Right renal cortex interstitium (tissue), 3 donors: Measurements from ENCODE around the gene SLC44A4. TPM values are rescaled to one million over a fixed set of nuclear protein-coding genes. Genes with fewer than 3 reads are reported as not detected.
A peak's percentile ranks its signal among the peaks of the same experiment; 100 is the strongest.
"Not testable (repeated sequence)": the region's sequence is repeated elsewhere in the genome, so short reads cannot be mapped to it uniquely, and the experiment has no call there.

Source experiments
- DNase-seq, 3 donors: peaks; one replicate each; pipeline ENCODE4 v3.0.0-alpha.2; 2013; ENCODE audit warnings: low read depth in 3 of 3, low spot score in 2 of 3
- polyA plus RNA-seq, 3 donors: library from polyadenylated mRNA; unstranded; fragments of 120-200 nt; gene quantifications; one replicate each; pipeline ENCODE4 v1.2.1, GENCODE V29; 2013; ENCODE audit not compliant: insufficient read length in 3 of 3

Gene SLC44A4
- polyA plus RNA-seq, 3 donors, result 34.7 to 45.8 (median 43.8) TPM

DNA sequence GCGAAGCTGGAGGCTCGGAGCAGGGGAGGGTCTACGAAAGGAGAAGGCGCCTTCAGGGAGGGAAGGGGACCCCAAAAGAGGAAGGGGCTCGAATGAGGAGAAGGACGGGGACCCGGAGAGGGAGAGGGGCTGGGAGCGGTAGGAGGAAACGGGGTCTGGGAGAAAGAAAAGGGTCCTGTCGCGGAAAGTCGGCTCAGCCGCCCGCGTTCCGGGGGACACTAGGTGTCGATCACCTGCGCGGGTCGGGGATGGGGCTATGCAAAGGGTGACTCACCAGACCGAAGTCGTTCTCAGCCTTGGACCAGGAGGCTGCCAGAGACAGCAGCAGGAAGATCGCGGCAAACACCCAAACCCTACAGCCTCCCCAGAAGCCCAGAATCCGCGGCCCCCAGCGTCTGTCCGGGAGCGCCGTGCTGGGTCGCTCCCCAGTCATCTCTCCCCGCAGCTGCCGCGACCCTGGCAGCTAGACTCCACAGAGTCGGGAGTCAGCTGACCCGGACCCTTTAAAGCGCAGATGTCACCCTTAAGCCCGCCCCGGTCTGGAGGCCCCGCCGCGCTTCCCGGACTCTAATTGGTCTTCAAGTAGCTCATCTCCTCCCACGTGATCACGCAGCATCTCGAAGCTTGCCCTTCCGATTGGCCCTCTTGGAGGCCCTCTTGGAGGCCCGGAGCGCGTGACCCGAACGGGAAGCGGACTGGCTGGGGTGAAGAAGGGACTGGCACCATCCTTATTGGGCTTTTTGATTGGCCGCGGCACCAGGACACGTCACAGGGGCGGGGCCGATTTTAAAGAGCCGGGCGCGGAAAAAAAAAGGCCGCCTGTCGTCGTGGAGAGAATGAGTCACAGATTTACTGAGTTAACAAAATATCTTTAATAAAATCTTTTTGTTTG, 16.2 kb downstream of the SLC44A4 start, which contains the start of gene NEU1:
TSS of gene NEU1 (minus strand) at position 478 of the 892 bp plus-strand sequence. CDS start at position 433, 45 bp downstream.
- peak; percentile 97 to 99 (median 98) for DNase-seq

DNA sequence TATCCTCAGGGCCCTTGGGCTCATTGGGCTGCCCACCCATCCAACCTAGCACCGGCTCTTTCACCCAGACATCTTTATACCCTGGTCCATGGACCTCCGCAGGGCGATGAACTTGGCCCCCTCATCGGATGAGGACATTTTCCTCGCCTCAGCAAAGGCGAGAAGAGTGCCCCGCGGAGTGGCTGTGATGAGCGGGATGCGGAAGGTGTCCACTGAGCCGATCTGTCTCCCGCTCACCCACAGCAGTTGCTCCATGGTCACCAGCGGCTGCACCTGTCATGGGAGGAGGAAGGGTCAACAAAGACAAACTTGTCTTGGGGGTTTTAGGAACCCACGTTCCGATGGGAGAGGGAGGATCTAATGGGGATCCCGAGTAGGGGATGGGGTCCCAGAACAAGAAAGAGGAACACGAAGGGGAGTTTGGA, 16.9 kb downstream of the SLC44A4 start:
- DNase-seq, result no peak

DNA sequence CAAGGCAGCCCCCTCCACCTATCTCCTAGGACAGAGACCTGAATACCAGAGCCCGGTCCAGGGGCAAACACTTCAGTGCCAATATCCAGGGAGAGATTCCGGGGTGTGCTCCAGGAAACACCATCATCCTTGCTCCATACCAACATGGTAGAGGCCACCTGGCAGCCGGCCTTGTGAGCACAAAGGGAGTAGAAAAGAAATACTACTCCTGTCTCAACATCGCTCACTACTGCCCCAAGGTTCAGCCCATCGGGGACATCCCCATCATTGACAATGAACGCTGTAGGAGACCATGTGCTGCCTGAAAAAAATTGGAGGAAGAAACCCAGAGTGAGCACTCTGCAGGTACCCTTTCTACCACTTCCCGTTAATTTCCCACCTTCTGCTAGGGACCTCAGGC, 17.6 kb downstream of the SLC44A4 start:
- DNase-seq, result no peak

DNA sequence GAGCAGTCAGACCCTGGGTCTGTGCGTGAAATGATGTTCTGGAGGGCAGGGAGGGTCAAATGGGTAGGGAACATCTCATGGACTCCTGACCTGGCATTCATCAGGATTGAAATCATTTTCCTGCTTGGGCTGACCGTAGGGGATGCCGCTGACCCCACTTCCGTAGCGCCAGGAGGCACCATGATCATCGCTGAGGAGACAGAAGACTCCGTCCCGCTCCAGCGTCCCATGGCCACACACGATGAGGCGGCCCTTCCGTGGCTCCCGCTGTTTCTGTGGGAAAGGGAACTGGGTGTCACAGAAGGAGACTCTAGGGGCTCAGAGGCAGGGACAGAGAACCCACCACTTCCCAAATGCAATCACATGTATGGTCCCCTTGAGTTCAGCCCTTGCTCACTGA, 18.4 kb downstream of the SLC44A4 start:
- no peak for DNase-seq

DNA sequence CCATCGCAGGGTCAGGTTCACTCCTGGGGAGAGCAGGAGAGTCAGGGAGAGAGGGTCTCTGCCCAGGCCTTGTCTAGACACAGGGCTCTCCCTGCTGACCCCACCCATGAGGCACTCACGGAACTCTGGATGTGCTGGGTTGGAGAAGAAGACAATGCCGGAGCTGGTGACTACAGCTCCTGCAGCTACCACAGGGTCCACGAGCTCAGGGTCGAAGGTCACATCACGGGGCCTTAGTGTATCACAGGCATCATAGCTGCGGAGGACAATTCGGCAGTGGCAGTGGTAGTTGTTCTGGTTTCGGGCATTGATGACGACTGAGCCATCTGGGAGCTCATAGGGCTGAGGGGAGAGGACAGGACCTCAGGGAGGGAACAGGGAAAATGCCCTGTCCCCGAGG, 18.9 kb downstream of the SLC44A4 start:
- no peak for DNase-seq

DNA sequence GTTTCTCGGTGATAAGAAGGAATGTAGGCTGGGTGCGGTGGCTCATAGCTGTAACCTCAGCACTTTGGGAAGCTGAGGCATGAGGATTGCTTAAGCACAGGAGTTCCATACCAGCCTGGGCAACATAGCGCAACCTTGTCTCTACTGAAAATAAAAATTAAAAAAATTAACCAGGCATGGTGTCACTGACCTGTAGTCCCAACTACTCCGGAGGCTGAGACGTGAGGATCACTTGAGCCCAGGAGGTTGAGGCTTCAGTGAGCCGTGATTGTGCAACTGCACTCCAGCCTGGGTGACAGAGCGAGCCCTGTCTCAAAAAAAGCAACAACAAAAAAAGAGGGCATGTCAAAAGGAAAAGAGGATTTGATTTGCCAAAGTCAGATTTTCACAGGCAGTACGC, 20.1 kb downstream of the SLC44A4 start:
- DNase-seq, result no peak

DNA sequence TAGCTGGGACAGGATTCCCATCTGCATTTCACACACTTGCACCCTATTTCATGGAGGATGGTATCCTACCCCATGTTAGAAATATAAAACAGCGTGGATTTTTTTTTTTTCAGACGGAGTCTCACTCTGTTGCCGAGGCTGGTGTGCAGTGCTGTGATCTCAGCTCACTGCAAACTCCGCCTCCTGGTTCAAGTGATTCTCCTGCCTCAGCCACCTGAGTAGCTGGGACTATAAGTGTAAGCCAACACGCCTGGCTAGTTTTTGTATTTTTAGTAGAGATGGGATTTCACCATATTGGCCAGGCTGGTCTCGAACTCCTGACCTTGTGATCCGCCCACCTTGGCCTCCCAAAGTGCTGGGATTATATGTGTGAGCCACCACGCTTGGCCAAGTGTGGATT, 21.0 kb downstream of the SLC44A4 start:
- DNase-seq, result not testable (repeated sequence)

DNA sequence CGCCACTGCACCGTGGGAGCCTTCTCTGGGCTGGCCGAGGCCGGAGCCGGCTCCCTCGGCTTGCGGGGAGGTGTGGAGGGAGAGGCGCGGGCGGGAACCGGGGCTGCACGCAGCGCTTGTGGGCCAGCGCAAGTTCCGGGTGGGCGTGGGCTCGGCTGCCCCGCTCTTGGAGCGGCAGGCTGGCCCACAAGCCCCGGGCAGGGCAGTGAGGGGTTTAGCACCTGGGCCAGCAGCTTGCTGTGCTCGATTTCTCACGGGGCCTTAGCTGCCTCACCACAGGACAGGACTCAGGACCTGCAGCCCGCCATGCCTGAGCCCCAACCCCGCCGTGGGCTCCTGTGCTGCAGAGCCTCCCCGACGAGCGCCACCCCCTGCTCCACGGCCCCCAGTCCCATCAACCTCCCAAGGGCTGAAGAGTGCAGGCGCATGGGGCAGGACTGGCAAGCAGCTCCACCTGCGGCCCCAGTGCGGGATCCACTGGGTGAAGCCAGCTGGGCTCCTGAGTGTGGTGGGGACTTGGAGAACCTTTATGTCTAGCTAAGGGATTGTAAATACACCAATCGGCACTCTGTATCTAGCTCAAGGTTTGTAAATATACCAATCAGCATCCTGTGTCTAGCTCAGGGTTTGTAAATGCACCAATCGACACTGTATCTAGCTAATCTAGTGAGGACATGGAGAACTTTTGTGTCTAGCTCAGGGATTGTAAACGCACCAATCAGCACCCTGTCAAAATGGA, 26.6 kb downstream of the SLC44A4 start:
- not testable (repeated sequence) for DNase-seq

DNA sequence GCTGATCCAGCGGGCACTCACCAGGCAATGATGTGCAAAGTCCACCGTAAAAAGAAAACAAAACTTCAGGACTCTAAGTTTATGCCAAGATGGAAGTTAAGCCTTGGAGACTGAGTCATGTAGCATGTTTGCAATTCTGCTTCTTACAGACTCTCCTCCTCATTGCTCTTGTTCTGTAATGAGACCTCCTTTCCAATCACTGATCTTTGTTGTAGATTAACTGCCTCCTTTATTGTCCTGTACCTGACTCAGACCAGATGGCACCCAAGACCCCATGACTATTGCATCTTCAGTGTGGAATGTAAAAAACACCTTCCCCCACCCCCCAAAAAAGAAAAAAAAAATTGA, 27.3 kb downstream of the SLC44A4 start:
- no peak for DNase-seq

DNA sequence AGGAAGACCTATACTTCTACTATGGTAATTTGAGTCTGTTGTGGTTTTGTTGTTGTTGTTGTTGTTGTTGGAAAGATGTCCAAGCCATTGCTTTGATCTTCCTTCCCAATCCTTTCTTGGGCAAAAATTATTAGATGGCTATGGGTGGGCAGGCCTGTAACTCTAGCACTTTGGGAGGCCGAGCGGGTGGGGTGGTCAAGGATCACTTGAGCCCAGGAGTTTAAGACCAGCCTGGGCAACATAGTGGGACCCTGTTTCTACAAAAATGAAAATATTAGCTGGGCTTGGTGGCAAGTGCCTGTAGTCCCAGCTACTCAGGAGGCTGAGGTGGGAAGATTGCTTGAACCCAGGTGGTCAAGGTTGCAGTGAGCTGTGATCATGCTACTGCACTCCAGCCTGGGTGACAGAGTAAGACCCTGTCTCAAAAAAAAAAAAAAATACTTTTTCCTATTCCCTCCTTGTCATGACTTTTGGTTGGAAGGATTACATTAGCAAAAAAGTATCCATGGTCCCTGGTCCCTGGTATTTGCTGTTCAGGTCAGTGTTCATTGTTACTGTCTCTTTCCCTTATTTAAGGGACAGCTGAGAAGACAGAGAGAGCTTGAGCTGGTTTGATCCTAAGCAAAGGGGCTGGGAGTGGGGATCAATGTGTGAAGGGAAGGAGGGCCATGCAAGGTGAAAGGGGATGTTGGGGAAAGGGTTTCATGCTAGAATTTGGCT, 27.9 kb downstream of the SLC44A4 start:
- DNase-seq, result no peak

DNA sequence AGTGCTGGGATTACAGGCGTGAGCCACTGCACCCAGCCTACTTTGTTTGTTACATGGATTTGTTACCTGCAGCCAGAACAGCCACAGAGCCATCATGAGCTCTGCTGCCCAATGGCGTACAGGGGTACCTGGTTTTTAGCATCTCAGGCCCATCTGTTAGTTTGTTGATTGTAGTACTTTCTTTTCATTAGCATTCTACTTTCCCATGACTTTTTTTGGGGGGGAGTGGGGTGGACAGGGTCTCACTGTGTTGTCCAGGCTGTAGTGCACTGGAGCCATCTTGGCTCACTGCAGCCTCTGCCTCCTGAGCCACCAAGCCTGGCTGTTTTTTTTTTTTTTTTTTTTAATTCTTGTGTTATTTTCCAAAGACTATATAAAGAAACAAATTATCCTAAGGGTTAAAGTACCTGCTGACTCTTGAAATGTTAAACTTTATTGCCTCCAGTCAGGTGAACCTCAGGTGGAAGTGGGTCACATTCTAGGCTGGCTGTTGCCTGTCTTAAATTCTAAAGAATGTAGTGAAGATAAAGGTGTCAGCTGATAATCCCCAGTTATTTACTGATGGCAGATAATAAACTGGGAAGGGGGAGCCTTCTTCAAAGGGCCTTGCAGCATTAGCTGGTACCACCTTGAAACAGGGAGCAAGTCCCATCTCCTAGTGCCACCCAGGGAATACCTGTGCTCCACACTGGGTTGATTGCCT, 31.4 kb downstream of the SLC44A4 start:
- no peak for DNase-seq

DNA sequence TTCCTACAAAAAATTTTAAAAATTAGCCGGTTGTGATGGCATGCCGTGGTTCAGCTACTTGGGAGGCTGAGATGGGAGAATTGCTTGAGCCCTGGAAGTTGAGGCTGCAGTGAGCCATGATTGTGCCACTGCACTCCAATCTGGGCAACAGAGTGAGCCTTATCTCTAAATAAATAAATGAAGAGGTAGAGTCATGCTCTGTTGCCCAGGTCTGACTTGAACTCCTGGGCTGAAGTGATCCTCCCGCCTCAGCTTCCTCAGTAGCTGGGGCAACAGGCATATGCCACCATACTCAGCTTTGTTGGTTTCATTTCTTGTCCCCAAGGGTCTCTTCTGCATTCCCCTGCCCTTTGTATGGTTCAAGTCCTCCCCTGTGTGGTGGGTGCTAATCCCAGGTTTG, 34.3 kb downstream of the SLC44A4 start:
- no peak for DNase-seq

DNA sequence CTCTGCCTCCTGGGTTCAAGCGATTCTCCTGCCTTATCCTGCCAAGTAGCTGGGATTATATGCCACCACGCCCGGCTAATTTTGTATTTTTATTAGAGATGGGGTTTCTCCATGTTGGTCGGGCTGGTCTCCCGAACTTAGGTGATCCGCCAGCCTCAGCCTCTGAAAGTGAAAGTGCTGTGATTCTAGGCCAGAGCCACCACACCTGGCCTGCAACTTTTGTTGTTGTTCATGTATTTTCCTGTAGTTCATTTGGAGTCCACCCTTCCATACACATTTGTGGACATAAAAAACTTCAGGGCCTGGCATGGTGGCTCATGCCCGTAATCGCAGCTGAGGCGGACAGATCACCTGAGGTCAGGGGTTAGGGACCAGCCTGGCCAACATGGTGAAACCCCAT, 36.7 kb downstream of the SLC44A4 start:
- DNase-seq, result no peak

DNA sequence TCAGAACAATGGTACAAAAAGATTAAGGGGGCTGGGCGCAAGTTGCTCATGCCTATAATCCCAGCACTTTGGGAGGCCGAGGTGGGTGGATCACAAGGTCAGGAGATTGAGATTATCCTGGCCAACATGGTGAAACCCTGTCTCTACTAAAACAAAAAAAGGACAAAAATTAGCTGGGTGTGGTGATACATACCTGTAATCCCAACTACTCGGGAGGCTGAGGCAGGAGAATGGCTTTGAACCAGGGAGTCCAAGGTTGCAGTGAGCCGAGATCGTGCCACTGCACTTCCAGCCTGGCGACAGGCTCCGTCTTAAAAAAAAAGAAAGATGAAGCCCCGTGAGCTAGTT, 39.0 kb downstream of the SLC44A4 start:
- not testable (repeated sequence) for DNase-seq

DNA sequence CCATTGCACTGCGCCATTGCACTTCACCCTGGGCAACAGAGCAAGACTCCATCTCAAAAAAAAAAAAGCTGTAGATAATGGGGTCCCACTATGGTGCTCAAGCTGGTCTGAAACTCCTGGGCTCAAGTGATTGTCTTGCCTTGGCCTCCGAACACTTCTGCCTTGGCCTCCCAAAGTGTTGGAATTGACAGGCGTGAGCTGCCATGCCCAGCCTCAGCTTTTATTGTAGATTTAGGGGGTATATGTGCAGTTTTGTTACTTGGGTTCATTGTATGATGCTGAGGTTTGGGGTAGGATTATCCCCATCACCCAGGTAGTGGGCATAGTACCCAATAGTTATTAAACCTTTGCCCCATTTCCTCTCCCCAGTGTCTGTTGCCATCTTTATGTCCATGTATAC, 39.8 kb downstream of the SLC44A4 start:
- no peak for DNase-seq

DNA sequence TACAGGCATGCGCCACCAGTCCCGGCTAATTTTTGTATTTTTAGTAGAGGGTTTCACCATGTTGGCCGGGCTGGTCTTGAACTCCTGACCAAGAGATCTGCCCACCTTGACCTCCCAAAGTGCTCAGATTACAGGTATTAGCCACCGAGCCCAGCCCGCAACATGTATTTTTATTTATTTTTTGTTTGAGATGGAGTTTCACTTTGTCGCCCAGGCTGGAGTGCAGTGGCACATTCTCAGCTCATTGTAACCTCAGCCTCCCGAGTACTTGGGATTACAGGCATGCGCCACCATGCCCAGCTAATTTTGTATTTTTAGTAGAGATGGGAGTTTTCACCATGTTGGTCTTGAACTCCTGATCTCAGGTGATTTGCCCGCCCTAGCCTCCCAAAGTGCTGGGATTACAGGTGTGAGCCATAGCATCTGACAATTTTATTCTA, 40.7 kb downstream of the SLC44A4 start:
- not testable (repeated sequence) for DNase-seq

DNA sequence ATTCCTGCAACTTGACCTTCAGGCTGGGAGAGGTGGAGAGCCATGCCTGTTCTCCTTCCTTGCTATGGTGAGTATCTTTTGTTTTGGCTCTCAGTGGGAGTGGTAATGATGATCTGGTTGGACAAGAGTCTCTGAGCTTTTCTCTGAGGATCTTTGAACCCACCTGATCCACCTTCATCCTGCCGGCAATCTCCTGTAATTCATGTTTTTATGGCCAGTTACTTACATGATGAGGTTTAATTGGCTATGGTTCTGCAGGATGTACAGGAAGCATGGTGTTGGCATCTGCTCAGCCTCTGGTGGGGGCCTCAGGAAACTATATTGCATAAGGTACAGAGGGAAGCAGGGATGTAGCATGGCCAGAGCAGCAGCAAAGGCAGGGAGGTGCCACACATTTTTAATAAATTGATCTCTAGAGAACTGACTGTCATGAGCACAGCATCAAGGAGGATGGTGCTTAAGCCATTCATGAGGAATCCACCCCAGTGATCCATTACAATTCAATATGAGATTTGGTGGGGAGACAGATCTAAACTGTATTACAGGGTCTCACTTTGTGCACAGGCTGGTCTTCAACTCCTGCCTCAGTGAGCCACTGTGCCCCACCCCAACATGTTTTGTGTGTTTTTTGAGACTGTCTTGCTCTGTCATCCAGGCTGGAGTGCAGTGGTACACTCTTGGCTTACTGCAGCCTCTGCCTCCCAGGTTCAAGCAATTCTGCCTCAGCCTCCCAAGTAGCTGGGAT, 41.3 kb downstream of the SLC44A4 start:
- no peak for DNase-seq

DNA sequence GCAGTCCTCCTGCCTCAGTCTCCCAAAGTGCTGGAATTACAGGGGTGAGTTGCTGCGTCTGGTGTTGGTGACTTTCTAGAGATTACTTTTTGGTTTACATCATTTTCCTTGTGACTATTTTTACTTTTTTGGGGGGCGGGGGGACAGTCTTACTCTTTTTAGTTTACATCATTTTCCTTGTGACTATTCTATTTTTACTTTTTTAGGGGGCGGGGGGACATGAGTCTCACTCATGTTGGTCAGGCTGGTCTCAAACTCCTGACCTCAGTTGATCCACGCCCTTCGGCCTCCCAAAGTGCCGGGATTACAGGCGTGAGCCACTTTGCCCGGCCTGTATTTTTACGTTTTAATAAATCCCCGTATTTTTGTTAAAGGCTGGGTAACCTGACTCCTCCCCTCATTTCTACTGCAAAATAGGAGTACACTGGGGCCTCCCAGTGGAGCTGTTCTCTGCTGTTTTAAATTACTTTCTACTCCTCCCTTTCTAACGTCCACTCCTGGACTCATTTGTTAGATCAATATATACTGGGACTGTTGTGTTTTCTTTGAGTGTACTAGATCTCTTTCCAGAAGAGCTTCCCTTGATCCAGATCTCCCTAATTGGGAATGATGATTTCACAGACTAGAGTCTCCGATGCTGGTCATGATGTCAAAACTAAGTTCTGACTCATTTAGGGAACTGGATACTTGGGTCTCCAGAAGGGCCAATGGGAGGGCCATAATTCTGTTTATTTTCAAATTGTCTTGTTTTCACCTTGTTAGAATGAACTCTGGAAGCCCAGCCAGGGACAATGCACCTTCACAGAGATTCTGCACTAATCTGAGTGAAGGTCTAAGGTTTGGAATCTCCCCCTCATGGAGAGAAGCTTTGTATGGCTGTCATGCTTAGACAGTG, 42.1 kb downstream of the SLC44A4 start:
- no peak for DNase-seq

DNA sequence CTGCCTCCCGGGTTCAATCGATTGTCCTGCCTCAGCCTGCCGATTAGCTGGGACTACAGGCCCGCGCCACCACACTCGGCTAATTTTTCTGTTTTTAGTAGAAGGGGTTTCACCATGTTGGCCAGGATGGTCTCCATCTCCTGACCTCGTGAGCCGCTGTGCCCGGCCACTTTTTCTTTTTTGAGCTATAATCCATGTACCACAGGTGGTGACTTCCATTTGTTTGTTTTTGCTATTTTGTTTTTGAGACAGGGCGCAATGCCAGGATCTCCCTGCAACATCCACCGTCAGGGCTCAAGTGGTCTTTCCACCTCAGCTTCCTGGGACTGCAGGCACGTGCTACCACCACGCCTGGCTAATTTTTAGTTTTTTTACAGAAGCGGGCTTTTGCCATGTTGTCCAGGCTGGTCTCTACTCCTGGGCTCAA, 42.7 kb downstream of the SLC44A4 start:
- DNase-seq, result no peak
